A673 (cell line): ENCODE data around the gene LCLAT1.

Experiments used
- CTCF ChIP-seq: fragments of 300-800, 200-600 bp; sonication (generic); conservative IDR thresholded peaks from 2 replicates; pipeline ENCODE4 v1.5.1; 2017; ENCODE audit warnings: low read depth, mild to moderate bottlenecking, antibody characterized with exemption, low read length, moderate library complexity, mixed read lengths
- EZH2 ChIP-seq: fragments of 200-600 bp; sonication (generic); IDR thresholded peaks from 2 replicates; pipeline ENCODE4 v1.6.1; 2017; ENCODE audit warnings: borderline replicate concordance, low read depth, mild to moderate bottlenecking, mixed read lengths, antibody characterized with exemption, low read length; ENCODE audit not compliant: poor library complexity, severe bottlenecking

GRCh38 chr2:30491225-30491624, 44.2 kb downstream of the LCLAT1 start:
- no peak for TF ChIP-seq CTCF
- TF ChIP-seq EZH2 = no peak
